IgD-negative memory B cell (primary cell): Measurements from ENCODE around the gene ACMSD. TPM values are rescaled to one million over a fixed set of nuclear protein-coding genes. Genes with fewer than 3 reads are reported as not detected.
"Not testable (repeated sequence)": the region's sequence is repeated elsewhere in the genome, so short reads cannot be mapped to it uniquely, and the experiment has no call there.

Experiments used
- H3K27ac Mint-ChIP-seq, 3 donors: one replicate each; pipeline ENCODE4 v1.8.0; 2020 to 2022; ENCODE audit warnings: mild to moderate bottlenecking in 3 of 3, mixed read lengths in 3 of 3, moderate library complexity in 1 of 3
- H3K27me3 Mint-ChIP-seq: one replicate; pipeline ENCODE4 v1.8.0; 2021; ENCODE audit warnings: mixed read lengths
- H3K36me3 Mint-ChIP-seq: one replicate; pipeline ENCODE4 v1.8.0; 2020; ENCODE audit warnings: mild to moderate bottlenecking, mixed read lengths
- H3K4me1 Mint-ChIP-seq, 3 donors: one replicate each; pipeline ENCODE4 v1.8.0; 2020 to 2022; ENCODE audit warnings: mixed read lengths in 3 of 3, mild to moderate bottlenecking in 1 of 3
- H3K4me3 Mint-ChIP-seq, 4 donors: one replicate each; pipeline ENCODE4 v1.8.0; 2020 to 2022; ENCODE audit warnings: mild to moderate bottlenecking in 4 of 4, mixed read lengths in 4 of 4, moderate library complexity in 3 of 4
- H3K9me3 Mint-ChIP-seq, 3 donors: one replicate each; pipeline ENCODE4 v1.8.0; 2020 to 2021; ENCODE audit warnings: mixed read lengths in 3 of 3, mild to moderate bottlenecking in 1 of 3
- polyA plus RNA-seq: library from polyadenylated mRNA; unstranded; fragments of 300-500 nt; fragmentation: Illumina TruSeq; gene quantifications from one replicate; pipeline ENCODE4 v1.2.3, GENCODE V29; 2021

ACMSD gene
- polyA plus RNA-seq, 1 donor from 2014 or later: not detected

GRCh38 chr2:134836986-134837385, 1.4 kb upstream of the ACMSD start:
- Mint-ChIP-seq H3K27ac (no peak overlapping the region), H3K9me3 (peaks cover 7 to 21% (median 8%) of the 10 kb centered on the region in 3 donors), H3K27me3 (peaks cover 4% of the 10 kb centered on the region), H3K36me3 (no peaks in the 10 kb centered on the region), H3K4me3 (no peak overlapping the region), H3K4me1 (no peaks in the 10 kb centered on the region)

- peaks cover 4% of the 10 kb centered on the region for H3K27me3 Mint-ChIP-seq
- no peaks in the 10 kb centered on the region for H3K36me3 Mint-ChIP-seq
- no peak overlapping the region for H3K27ac Mint-ChIP-seq
- H3K4me1 Mint-ChIP-seq: no peaks in the 10 kb centered on the region
- H3K4me3 Mint-ChIP-seq: no peak overlapping the region
- peaks cover 7 to 21% (median 8%) of the 10 kb centered on the region in 3 donors for H3K9me3 Mint-ChIP-seq
Observed at GRCh38 chr2:134839649-134840048, 1.2 kb downstream of the ACMSD start.

GRCh38 chr2:134842930-134843490, 4.6 kb downstream of the ACMSD start:
- peaks cover 0 to 1% (median 0%) of the 10 kb centered on the region in 3 donors for H3K9me3 Mint-ChIP-seq

GRCh38 chr2:134843968-134844367, 5.6 kb downstream of the ACMSD start:
- H3K9me3 Mint-ChIP-seq: peaks cover 0 to 5% (median 0%) of the 10 kb centered on the region in 3 donors
- H3K36me3 Mint-ChIP-seq: no peaks in the 10 kb centered on the region
- H3K4me3 Mint-ChIP-seq: no peak overlapping the region
- no peaks in the 10 kb centered on the region for H3K4me1 Mint-ChIP-seq
- H3K27ac Mint-ChIP-seq: no peak overlapping the region
- H3K27me3 Mint-ChIP-seq: no peaks in the 10 kb centered on the region

More at GRCh38 chr2:134842930-134843490, 4.6 kb downstream of the ACMSD start:
- H3K4me3 Mint-ChIP-seq: no peak overlapping the region
- H3K27me3 Mint-ChIP-seq: no peaks in the 10 kb centered on the region
- no peaks in the 10 kb centered on the region for H3K36me3 Mint-ChIP-seq
- no peak overlapping the region for H3K27ac Mint-ChIP-seq
- no peaks in the 10 kb centered on the region for H3K4me1 Mint-ChIP-seq

- H3K4me1 Mint-ChIP-seq: no peaks in the 10 kb centered on the region
- H3K9me3 Mint-ChIP-seq: peaks cover 0 to 5% (median 0%) of the 10 kb centered on the region in 3 donors
- no peaks in the 10 kb centered on the region for H3K36me3 Mint-ChIP-seq
- no peak overlapping the region for H3K4me3 Mint-ChIP-seq
- H3K27me3 Mint-ChIP-seq: no peaks in the 10 kb centered on the region
- H3K27ac Mint-ChIP-seq: no peak overlapping the region
Observed at GRCh38 chr2:134845028-134845427, 6.6 kb downstream of the ACMSD start.

- H3K4me3 Mint-ChIP-seq: no peak overlapping the region
- H3K36me3 Mint-ChIP-seq: no peaks in the 10 kb centered on the region
- H3K27me3 Mint-ChIP-seq: no peaks in the 10 kb centered on the region
- H3K27ac Mint-ChIP-seq: no peak overlapping the region
- peaks cover 0 to 5% (median 0%) of the 10 kb centered on the region in 3 donors for H3K9me3 Mint-ChIP-seq
- no peaks in the 10 kb centered on the region for H3K4me1 Mint-ChIP-seq
Observed at GRCh38 chr2:134845719-134846118, 7.3 kb downstream of the ACMSD start.

- Mint-ChIP-seq H3K27ac (no peak overlapping the region), H3K27me3 (no peaks in the 10 kb centered on the region), H3K36me3 (no peaks in the 10 kb centered on the region), H3K4me3 (no peak overlapping the region), H3K4me1 (no peaks in the 10 kb centered on the region), H3K9me3 (peaks cover 0 to 5% (median 0%) of the 10 kb centered on the region in 3 donors)
Observed at GRCh38 chr2:134846213-134846612, 7.8 kb downstream of the ACMSD start.

- H3K27ac Mint-ChIP-seq, H3K27me3 Mint-ChIP-seq, H3K4me1 Mint-ChIP-seq, H3K9me3 Mint-ChIP-seq, H3K36me3 Mint-ChIP-seq, H3K4me3 Mint-ChIP-seq: not testable (repeated sequence)
Observed at GRCh38 chr2:134847582-134847981, 9.2 kb downstream of the ACMSD start.

- H3K4me1 Mint-ChIP-seq: peaks cover 4 to 7% (median 5%) of the 10 kb centered on the region in 3 donors
- H3K27ac Mint-ChIP-seq: no peak overlapping the region
- no peak overlapping the region for H3K4me3 Mint-ChIP-seq
- no peaks in the 10 kb centered on the region for H3K36me3 Mint-ChIP-seq
- peaks cover 0 to 7% (median 0%) of the 10 kb centered on the region in 3 donors for H3K9me3 Mint-ChIP-seq
- no peaks in the 10 kb centered on the region for H3K27me3 Mint-ChIP-seq
Observed at GRCh38 chr2:134852518-134852917, 14.1 kb downstream of the ACMSD start.

- H3K27me3 Mint-ChIP-seq: no peaks in the 10 kb centered on the region
- no peak overlapping the region for H3K27ac Mint-ChIP-seq
- H3K9me3 Mint-ChIP-seq: peaks cover 0 to 3% (median 0%) of the 10 kb centered on the region in 3 donors
- H3K4me3 Mint-ChIP-seq: no peak overlapping the region
- no peaks in the 10 kb centered on the region for H3K36me3 Mint-ChIP-seq
- peaks cover 4 to 7% (median 5%) of the 10 kb centered on the region in 3 donors for H3K4me1 Mint-ChIP-seq
Observed at GRCh38 chr2:134855709-134856108, 17.3 kb downstream of the ACMSD start.

- Mint-ChIP-seq H3K36me3 (peaks cover 2% of the 10 kb centered on the region), H3K9me3 (no peaks in the 10 kb centered on the region), H3K27me3 (no peaks in the 10 kb centered on the region), H3K4me3 (no peak overlapping the region), H3K4me1 (peaks cover 0 to 3% (median 0%) of the 10 kb centered on the region in 3 donors), H3K27ac (no peak overlapping the region)
Observed at GRCh38 chr2:134858245-134858644, 19.8 kb downstream of the ACMSD start.

- Mint-ChIP-seq H3K9me3 (no peaks in the 10 kb centered on the region), H3K27ac (no peak overlapping the region), H3K4me3 (no peak overlapping the region), H3K4me1 (no peaks in the 10 kb centered on the region), H3K36me3 (peaks cover 2% of the 10 kb centered on the region), H3K27me3 (no peaks in the 10 kb centered on the region)
Observed at GRCh38 chr2:134861173-134861572, 22.8 kb downstream of the ACMSD start.

GRCh38 chr2:134862069-134862468, 23.7 kb downstream of the ACMSD start:
- no peak overlapping the region for H3K4me3 Mint-ChIP-seq
- no peak overlapping the region for H3K27ac Mint-ChIP-seq
- H3K27me3 Mint-ChIP-seq: no peaks in the 10 kb centered on the region
- H3K9me3 Mint-ChIP-seq: no peaks in the 10 kb centered on the region
- H3K4me1 Mint-ChIP-seq: no peaks in the 10 kb centered on the region
- H3K36me3 Mint-ChIP-seq: peaks cover 2% of the 10 kb centered on the region

- Mint-ChIP-seq H3K27me3 (no peaks in the 10 kb centered on the region), H3K4me3 (no peak overlapping the region), H3K9me3 (no peaks in the 10 kb centered on the region), H3K4me1 (no peaks in the 10 kb centered on the region), H3K36me3 (peaks cover 2% of the 10 kb centered on the region), H3K27ac (no peak overlapping the region)
Observed at GRCh38 chr2:134862674-134863073, 24.3 kb downstream of the ACMSD start.

GRCh38 chr2:134863446-134863845, 25.0 kb downstream of the ACMSD start:
- no peaks in the 10 kb centered on the region for H3K27me3 Mint-ChIP-seq
- peaks cover 2% of the 10 kb centered on the region for H3K36me3 Mint-ChIP-seq
- H3K27ac Mint-ChIP-seq: peak overlapping the region in 1 of 3 donors; percentile 37
- H3K4me3 Mint-ChIP-seq: no peak overlapping the region
- no peaks in the 10 kb centered on the region for H3K4me1 Mint-ChIP-seq
- H3K9me3 Mint-ChIP-seq: no peaks in the 10 kb centered on the region

- Mint-ChIP-seq H3K9me3 (no peaks in the 10 kb centered on the region), H3K27ac (no peak overlapping the region), H3K4me1 (no peaks in the 10 kb centered on the region), H3K4me3 (no peak overlapping the region), H3K36me3 (peaks cover 2% of the 10 kb centered on the region), H3K27me3 (no peaks in the 10 kb centered on the region)
Observed at GRCh38 chr2:134865067-134865787, 26.8 kb downstream of the ACMSD start.
